ENCODE measurements around the gene FAM221B. TPM values are rescaled to one million over a fixed set of nuclear protein-coding genes. Genes with fewer than 3 reads are reported as not detected.

The FAM221B gene
- polyA plus RNA-seq, 1 experiment, result not detected

- DNase-seq (ENCODE audit: low read depth), result no peak
- ChIA-PET CTCF (interaction anchor here (0.6 to 5.3 kb wide), 54 partner anchors 8 to 538 kb away, joined by 3 to 92 read pairs (median 4); partner anchors contain the start of genes CCDC107, CREB3, FAM221B and GBA2), POLR2A (no interaction called here)
- Histone ChIP-seq H3K27me3 (ENCODE audit: control insufficient read depth, insufficient read depth, low read length) (peaks cover 4% of the 10 kb centered on the region; the same call in 1 of the 2 replicates), H3K36me3 (ENCODE audit: control insufficient read depth, insufficient read depth, low read length) (no peaks in the 10 kb centered on the region; the same call in 1 of the 2 replicates), H3K4me3 (ENCODE audit: low read depth, low read length) (no peak overlapping the region)
- TF ChIP-seq, protein P1, sequence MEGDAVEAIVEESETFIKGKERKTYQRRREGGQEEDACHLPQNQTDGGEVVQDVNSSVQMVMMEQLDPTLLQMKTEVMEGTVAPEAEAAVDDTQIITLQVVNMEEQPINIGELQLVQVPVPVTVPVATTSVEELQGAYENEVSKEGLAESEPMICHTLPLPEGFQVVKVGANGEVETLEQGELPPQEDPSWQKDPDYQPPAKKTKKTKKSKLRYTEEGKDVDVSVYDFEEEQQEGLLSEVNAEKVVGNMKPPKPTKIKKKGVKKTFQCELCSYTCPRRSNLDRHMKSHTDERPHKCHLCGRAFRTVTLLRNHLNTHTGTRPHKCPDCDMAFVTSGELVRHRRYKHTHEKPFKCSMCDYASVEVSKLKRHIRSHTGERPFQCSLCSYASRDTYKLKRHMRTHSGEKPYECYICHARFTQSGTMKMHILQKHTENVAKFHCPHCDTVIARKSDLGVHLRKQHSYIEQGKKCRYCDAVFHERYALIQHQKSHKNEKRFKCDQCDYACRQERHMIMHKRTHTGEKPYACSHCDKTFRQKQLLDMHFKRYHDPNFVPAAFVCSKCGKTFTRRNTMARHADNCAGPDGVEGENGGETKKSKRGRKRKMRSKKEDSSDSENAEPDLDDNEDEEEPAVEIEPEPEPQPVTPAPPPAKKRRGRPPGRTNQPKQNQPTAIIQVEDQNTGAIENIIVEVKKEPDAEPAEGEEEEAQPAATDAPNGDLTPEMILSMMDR (IDR thresholded peaks at IDR 0.05; ENCODE audit: insufficient read depth, low read depth, low read length), result no peak
Measured at GRCh38 chr9:35790025-35790384, 38.5 kb downstream of the FAM221B start.

DNA sequence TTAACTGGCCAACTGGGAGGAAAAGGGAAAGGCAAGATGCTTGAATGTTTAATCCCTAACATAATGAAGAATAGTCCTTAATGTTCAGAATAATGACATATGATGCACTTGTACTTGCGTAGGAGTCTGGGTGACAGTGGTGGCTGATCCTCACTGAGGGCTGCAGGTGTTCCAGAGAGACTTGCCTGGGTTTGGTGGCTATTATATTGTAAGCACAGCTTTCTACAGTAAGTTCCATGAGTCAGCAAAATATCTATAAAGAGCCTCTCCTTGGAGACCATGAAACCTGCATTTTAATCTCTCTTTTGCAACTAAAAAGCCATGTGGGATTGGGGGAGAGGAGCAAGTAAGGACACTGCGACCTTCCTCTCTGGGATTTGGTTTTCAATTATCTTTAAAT, 39.0 kb downstream of the FAM221B start:
- no peak overlapping the region for H3K4me3 ChIP-seq (ENCODE audit: low read depth, low read length)
- ChIA-PET POLR2A (no interaction called here), CTCF (interaction anchor here (0.6 to 5.3 kb wide), 48 partner anchors 7 to 539 kb away, joined by 3 to 92 read pairs (median 4); partner anchors contain the start of genes CREB3, FAM221B, GBA2 and HINT2)
- no peak for DNase-seq (ENCODE audit: low read depth)
- TF ChIP-seq, protein P1 (IDR thresholded peaks at IDR 0.05; ENCODE audit: insufficient read depth, low read depth, low read length), result no peak
- peaks cover 4% of the 10 kb centered on the region; the same call in 1 of the 2 replicates for H3K27me3 ChIP-seq (ENCODE audit: control insufficient read depth, insufficient read depth, low read length)
- H3K36me3 ChIP-seq (ENCODE audit: control insufficient read depth, insufficient read depth, low read length), result no peaks in the 10 kb centered on the region; the same call in 1 of the 2 replicates

DNA sequence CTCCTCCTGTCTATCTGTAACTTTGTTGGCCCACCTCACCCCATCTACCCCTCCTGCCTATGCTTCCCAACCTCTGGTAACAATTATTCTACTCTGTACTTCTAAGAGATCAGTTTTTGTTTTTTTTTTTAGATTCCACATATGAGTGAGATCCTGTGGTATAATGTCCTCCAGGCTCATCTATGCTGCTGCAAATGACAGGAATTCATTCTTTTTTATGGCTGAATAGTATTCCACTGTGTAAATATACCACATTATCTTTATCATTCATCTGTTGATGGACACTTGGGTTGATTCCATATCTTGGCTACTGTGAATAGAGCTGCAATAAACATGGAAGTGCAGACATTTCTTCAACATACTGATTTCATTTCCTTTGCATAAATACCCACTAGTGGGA, 45.1 kb downstream of the FAM221B start:
- Histone ChIP-seq H3K36me3 (ENCODE audit: control insufficient read depth, insufficient read depth, low read length) (no peaks in the 10 kb centered on the region), H3K4me3 (ENCODE audit: low read depth, low read length) (no peak overlapping the region), H3K27me3 (ENCODE audit: control insufficient read depth, insufficient read depth, low read length) (peaks cover 15% of the 10 kb centered on the region)
- ChIA-PET POLR2A (no interaction called here), CTCF (interaction anchor here (1.2 to 3.1 kb wide), 2 partner anchors 15 to 43 kb away, joined by 3 to 10 read pairs; no protein-coding TSS in a partner anchor)
- TF ChIP-seq, protein P1 (IDR thresholded peaks at IDR 0.05; ENCODE audit: insufficient read depth, low read depth, low read length), result no peak
- DNase-seq (ENCODE audit: low read depth), result no peak

DNA sequence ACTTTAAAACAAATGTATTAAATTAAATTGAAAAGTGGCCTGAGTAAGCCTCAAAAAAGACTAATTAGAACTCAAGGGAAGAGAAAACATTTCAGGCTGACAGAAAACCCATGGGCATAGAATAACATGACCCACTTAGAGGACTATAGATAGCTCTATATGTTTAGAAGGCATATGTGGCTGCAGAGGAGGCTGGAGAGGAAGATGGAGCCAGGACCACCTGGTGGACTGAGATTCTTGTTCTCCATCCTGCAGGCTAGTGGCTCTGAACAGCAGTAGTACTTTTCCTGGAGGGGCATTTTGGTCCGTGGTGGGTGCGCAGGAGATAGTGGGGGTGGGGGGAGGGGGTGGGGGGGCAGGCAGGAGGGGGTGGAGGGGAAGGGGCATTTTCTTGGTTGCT, 47.5 kb downstream of the FAM221B start:
- CTCF ChIA-PET, result interaction anchor here (1.3 to 14.0 kb wide), 2 partner anchors 8 to 9 kb away, joined by 5 to 89 read pairs; no protein-coding TSS in a partner anchor
- peaks cover 14% of the 10 kb centered on the region for H3K27me3 ChIP-seq (ENCODE audit: control insufficient read depth, insufficient read depth, low read length)
- no peak for DNase-seq (ENCODE audit: low read depth)
- TF ChIP-seq, protein P1 (IDR thresholded peaks at IDR 0.05; ENCODE audit: insufficient read depth, low read depth, low read length), result no peak
- no peak overlapping the region for H3K4me3 ChIP-seq (ENCODE audit: low read depth, low read length)
- H3K36me3 ChIP-seq (ENCODE audit: control insufficient read depth, insufficient read depth, low read length), result no peaks in the 10 kb centered on the region
- POLR2A ChIA-PET, result no interaction called here

DNA sequence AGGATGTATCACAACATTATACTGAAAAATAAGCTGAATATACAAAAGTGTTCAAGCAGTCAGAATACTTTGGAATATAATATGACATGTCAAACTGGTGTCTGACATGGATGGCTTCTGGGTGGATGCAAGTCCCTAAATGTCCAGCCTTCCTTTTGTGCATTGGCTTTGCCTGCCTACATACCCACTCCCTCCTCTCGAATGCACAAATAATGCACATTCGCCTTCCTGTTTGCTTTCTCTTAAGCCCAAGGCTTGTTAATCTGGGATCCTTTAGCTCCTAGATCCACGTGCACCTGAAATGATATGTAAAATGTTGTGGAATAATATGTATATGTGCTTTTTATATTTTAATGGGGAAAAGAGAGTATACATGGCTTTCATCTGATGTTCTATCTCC, 50.0 kb downstream of the FAM221B start:
- CTCF ChIA-PET, result interaction anchor here (1.3 to 14.0 kb wide), 2 partner anchors 10 to 30 kb away, joined by 4 to 89 read pairs; no protein-coding TSS in a partner anchor
- TF ChIP-seq, protein P1 (IDR thresholded peaks at IDR 0.05; ENCODE audit: insufficient read depth, low read depth, low read length), result no peak
- peaks cover 11% of the 10 kb centered on the region for H3K27me3 ChIP-seq (ENCODE audit: control insufficient read depth, insufficient read depth, low read length)
- no peaks in the 10 kb centered on the region for H3K36me3 ChIP-seq (ENCODE audit: control insufficient read depth, insufficient read depth, low read length)
- no peak for DNase-seq (ENCODE audit: low read depth)
- no peak overlapping the region for H3K4me3 ChIP-seq (ENCODE audit: low read depth, low read length)
- POLR2A ChIA-PET, result interaction anchor here (0.5 to 0.6 kb wide), 2 partner anchors 20 to 41 kb away, joined by 3 to 4 read pairs; no protein-coding TSS in a partner anchor
